HG03439 (cell line): ENCODE data around the gene NHEJ1.

ENCODE experiments used
- ATAC-seq: cut with Tn5 transposase; IDR thresholded peaks from one replicate; pipeline ENCODE4 v1.9.1; 2021; ENCODE audit warnings: mild to moderate bottlenecking, moderate library complexity; ENCODE audit not compliant: unreplicated experiment

Gene NHEJ1

GRCh38 chr2:219182331-219183150 is 21.9 kb upstream of the NHEJ1 start:
- no peak for ATAC-seq

- ATAC-seq, result no peak
Observed at GRCh38 chr2:219181531-219181930, 20.9 kb upstream of the NHEJ1 start.

GRCh38 chr2:219180961-219181360 is 20.3 kb upstream of the NHEJ1 start:
- ATAC-seq, result no peak

GRCh38 chr2:219179601-219180465 is 19.2 kb upstream of the NHEJ1 start:
- ATAC-seq, result no peak

GRCh38 chr2:219178377-219179175 is 18.0 kb upstream of the NHEJ1 start:
- peak; percentile 27 for ATAC-seq

GRCh38 chr2:219177552-219178376 is 17.1 kb upstream of the NHEJ1 start, which contains the start of gene RETREG2:
Gene RETREG2 (plus strand): TSS chr2:219178275. CDS start chr2:219178353, 78 bp downstream.
- peak; percentile 40 for ATAC-seq

- peak; percentile 67 for ATAC-seq
Observed at GRCh38 chr2:219176818-219177551, 16.4 kb upstream of the NHEJ1 start, which contains the start of gene CNPPD1. Gene CNPPD1 (minus strand): TSS chr2:219176925. CDS start chr2:219176828, 97 bp downstream.

- peak; percentile 8 for ATAC-seq
Observed at GRCh38 chr2:219175928-219176817, 15.6 kb upstream of the NHEJ1 start.

GRCh38 chr2:219175486-219175885 is 14.9 kb upstream of the NHEJ1 start:
- no peak for ATAC-seq

- no peak for ATAC-seq
Observed at GRCh38 chr2:219174801-219175200, 14.2 kb upstream of the NHEJ1 start.

- no peak for ATAC-seq
Observed at GRCh38 chr2:219174146-219174545, 13.5 kb upstream of the NHEJ1 start.

GRCh38 chr2:219173176-219173575 is 12.6 kb upstream of the NHEJ1 start:
- no peak for ATAC-seq

GRCh38 chr2:219172231-219173154 is 11.9 kb upstream of the NHEJ1 start:
- no peak for ATAC-seq

GRCh38 chr2:219171231-219171651 is 10.6 kb upstream of the NHEJ1 start:
- no peak for ATAC-seq

GRCh38 chr2:219169930-219170654 is 9.5 kb upstream of the NHEJ1 start, which contains the start of gene SLC23A3:
Gene SLC23A3 (minus strand): TSS chr2:219170029. CDS start chr2:219169984, 45 bp downstream.
- no peak for ATAC-seq

GRCh38 chr2:219168932-219169331 is 8.3 kb upstream of the NHEJ1 start:
- no peak for ATAC-seq
